Osteocyte (in vitro differentiated cells): Measurements from ENCODE around the gene PAQR8. TPM values are rescaled to one million over a fixed set of nuclear protein-coding genes. Genes with fewer than 3 reads are reported as not detected.

Source experiments
- DNase-seq: peaks from one replicate; pipeline ENCODE4 v3.0.0; 2021; ENCODE audit warnings: mixed read lengths; ENCODE audit not compliant: unreplicated experiment; ENCODE audit errors: extremely low spot score
- H3K27ac Mint-ChIP-seq: one replicate; pipeline ENCODE4 v1.8.0; 2021; ENCODE audit warnings: mild to moderate bottlenecking, mixed read lengths; ENCODE audit not compliant: unreplicated experiment
- H3K27me3 Mint-ChIP-seq: one replicate; pipeline ENCODE4 v1.8.0; 2021; ENCODE audit warnings: mixed read lengths; ENCODE audit not compliant: unreplicated experiment
- H3K36me3 Mint-ChIP-seq: one replicate; pipeline ENCODE4 v1.8.0; 2021; ENCODE audit warnings: mixed read lengths; ENCODE audit not compliant: unreplicated experiment
- H3K4me1 Mint-ChIP-seq: one replicate; pipeline ENCODE4 v1.8.0; 2021; ENCODE audit warnings: mixed read lengths; ENCODE audit not compliant: unreplicated experiment
- H3K4me3 Mint-ChIP-seq: one replicate; pipeline ENCODE4 v1.8.0; 2021; ENCODE audit warnings: mild to moderate bottlenecking, moderate library complexity, mixed read lengths; ENCODE audit not compliant: unreplicated experiment
- H3K9me3 Mint-ChIP-seq: one replicate; pipeline ENCODE4 v1.8.0; 2021; ENCODE audit warnings: mixed read lengths; ENCODE audit not compliant: unreplicated experiment
- CTCF ChIP-seq: fragments of 200-600 bp; sonication (generic); IDR thresholded peaks from 2 replicates; pipeline ENCODE4 v1.5.0; 2021; ENCODE audit warnings: antibody characterized with exemption, mild to moderate bottlenecking, moderate library complexity
- total RNA-seq: library from RNA; stranded (reverse); gene quantifications from 2 replicates; pipeline ENCODE4 v1.2.1, GENCODE V29; 2021

Gene PAQR8
- total RNA-seq, 1 donor from 2014 or later: 13.4 TPM

- Mint-ChIP-seq H3K4me1 (peaks cover 27% of the 10 kb centered on the region), H3K4me3 (no peak overlapping the region), H3K27ac (no peak overlapping the region), H3K9me3 (no peaks in the 10 kb centered on the region), H3K27me3 (no peaks in the 10 kb centered on the region), H3K36me3 (peaks cover 2% of the 10 kb centered on the region)
- TF ChIP-seq CTCF: no peak
- no peak for DNase-seq
Measured at GRCh38 chr6:52409499-52409898, 47.5 kb downstream of the PAQR8 start.

DNA sequence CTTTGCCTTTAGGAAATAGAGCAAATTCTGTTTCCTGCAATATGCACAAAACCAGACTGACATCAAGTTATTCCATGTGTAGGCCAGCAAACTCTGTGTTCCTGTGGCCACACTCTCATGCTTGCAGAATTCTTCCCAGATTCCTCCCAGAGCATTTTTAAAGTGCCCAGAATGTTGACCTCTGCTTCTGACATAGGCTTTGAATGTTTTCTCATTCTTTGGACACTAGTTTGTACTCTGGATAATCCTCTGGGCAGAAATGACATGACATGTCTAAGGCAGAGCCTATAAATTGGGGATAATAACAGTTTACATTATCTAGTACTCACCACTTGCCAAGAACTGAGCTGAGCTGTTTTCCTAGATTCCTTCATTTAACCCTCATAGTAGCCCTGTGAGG, 49.0 kb downstream of the PAQR8 start:
- H3K27ac Mint-ChIP-seq: no peak overlapping the region
- no peak for DNase-seq
- peaks cover 40% of the 10 kb centered on the region for H3K4me1 Mint-ChIP-seq
- H3K27me3 Mint-ChIP-seq: no peaks in the 10 kb centered on the region
- no peak for TF ChIP-seq CTCF
- H3K4me3 Mint-ChIP-seq: no peak overlapping the region
- H3K9me3 Mint-ChIP-seq: no peaks in the 10 kb centered on the region
- no peaks in the 10 kb centered on the region for H3K36me3 Mint-ChIP-seq

DNA sequence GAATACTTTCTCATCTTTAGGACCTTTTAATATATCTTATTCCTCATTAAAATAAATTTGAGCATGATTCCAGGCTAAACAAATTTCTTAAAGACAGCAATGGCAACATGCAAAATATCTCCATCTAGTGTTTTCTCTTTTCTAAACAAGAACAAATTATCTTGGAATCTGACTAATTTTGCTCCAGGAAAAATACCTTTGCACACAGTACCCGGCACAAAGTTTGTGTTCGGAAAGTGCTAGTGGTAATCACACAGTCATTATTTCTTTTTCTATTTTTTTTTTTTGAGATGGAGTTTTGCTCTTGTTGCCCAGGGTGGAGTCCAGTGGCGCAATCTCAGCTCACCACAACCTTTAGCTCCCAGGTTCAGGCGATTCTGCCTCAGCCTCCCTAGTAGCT, 50.0 kb downstream of the PAQR8 start:
- H3K27ac Mint-ChIP-seq: no peak overlapping the region
- no peaks in the 10 kb centered on the region for H3K9me3 Mint-ChIP-seq
- peaks cover 49% of the 10 kb centered on the region for H3K4me1 Mint-ChIP-seq
- no peak for TF ChIP-seq CTCF
- H3K27me3 Mint-ChIP-seq: no peaks in the 10 kb centered on the region
- H3K36me3 Mint-ChIP-seq: no peaks in the 10 kb centered on the region
- no peak for DNase-seq
- H3K4me3 Mint-ChIP-seq: no peak overlapping the region

GRCh38 chr6:52415333-52415732, 53.4 kb downstream of the PAQR8 start:
- Mint-ChIP-seq H3K27ac (peak overlapping the region; percentile 87), H3K9me3 (no peaks in the 10 kb centered on the region), H3K36me3 (no peaks in the 10 kb centered on the region), H3K4me3 (no peak overlapping the region), H3K4me1 (peaks cover 74% of the 10 kb centered on the region), H3K27me3 (no peaks in the 10 kb centered on the region)
- no peak for DNase-seq
- TF ChIP-seq CTCF: no peak

DNA sequence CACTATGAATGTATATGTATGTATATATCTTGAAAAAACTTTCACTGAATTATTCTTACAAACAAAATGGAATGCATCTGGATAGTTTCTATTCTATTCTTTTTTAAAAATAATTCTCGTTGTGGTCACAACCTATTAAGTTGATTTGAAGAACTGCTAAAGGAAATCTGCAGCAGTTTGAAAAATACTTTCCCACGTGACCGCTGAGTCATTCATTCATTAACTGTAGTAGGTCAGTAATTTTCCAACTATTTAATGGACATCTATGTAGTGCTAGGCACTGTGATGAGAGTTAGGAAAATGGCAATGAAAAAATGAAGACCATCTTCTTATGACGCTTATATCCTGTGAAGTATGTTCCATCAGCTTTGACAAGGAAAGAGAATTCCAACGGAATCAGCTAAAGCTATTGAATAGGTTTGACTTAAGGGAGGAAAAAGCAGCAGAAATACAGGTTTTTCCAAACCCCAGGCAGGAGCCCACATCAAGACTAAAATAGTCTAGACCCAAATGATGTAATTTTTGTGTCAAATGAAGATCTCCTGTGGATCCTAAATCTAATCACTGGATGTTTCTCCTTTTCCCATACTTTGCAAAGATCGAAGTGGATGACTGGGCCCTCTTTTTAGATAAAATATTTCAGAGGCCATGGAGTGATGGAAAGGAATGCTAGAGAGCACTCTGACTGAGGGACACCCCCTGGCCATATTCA, 54.1 kb downstream of the PAQR8 start:
- Mint-ChIP-seq H3K27ac (peak overlapping the region; percentile 87), H3K27me3 (no peaks in the 10 kb centered on the region), H3K4me3 (no peak overlapping the region), H3K36me3 (no peaks in the 10 kb centered on the region), H3K9me3 (no peaks in the 10 kb centered on the region), H3K4me1 (peaks cover 66% of the 10 kb centered on the region)
- no peak for DNase-seq
- no peak for TF ChIP-seq CTCF
